Sigmoid colon (tissue), 4 donors: ENCODE results near the gene SHANK3.

Experiments
- EP300 ChIP-seq, 4 donors: sonication (generic); formaldehyde crosslinking; IDR thresholded peaks; one replicate each; pipeline ENCODE4 v1.6.1; 2017; ENCODE audit warnings: antibody characterized with exemption in 4 of 4
- POLR2A ChIP-seq, 2 donors: fragments of 450-650 bp; IDR thresholded peaks; one replicate each; pipeline ENCODE4 v1.6.1; 2016; ENCODE audit warnings: antibody characterized with exemption in 2 of 2, mild to moderate bottlenecking in 2 of 2, moderate library complexity in 2 of 2
- POLR2AphosphoS5 ChIP-seq, 4 donors: sonication (generic); formaldehyde crosslinking; IDR thresholded peaks; one replicate each; pipeline ENCODE4 v1.6.1; 2017; ENCODE audit warnings: antibody characterized with exemption in 4 of 4
- TF ChIP-seq, protein P1 (sequence below), 4 experiments: fragments of 450-650 bp in 3 of 4; fragments of 200-600 bp in 1 of 4; IDR thresholded peaks; one replicate each; pipeline ENCODE4 v1.5.1; 2016 to 2019; ENCODE audit warnings: antibody characterized with exemption in 4 of 4, mild to moderate bottlenecking in 3 of 4, moderate library complexity in 2 of 4

GRCh38 chr22:50696251-50696798, 23.7 kb downstream of the SHANK3 start:
- TF ChIP-seq, protein P1, sequence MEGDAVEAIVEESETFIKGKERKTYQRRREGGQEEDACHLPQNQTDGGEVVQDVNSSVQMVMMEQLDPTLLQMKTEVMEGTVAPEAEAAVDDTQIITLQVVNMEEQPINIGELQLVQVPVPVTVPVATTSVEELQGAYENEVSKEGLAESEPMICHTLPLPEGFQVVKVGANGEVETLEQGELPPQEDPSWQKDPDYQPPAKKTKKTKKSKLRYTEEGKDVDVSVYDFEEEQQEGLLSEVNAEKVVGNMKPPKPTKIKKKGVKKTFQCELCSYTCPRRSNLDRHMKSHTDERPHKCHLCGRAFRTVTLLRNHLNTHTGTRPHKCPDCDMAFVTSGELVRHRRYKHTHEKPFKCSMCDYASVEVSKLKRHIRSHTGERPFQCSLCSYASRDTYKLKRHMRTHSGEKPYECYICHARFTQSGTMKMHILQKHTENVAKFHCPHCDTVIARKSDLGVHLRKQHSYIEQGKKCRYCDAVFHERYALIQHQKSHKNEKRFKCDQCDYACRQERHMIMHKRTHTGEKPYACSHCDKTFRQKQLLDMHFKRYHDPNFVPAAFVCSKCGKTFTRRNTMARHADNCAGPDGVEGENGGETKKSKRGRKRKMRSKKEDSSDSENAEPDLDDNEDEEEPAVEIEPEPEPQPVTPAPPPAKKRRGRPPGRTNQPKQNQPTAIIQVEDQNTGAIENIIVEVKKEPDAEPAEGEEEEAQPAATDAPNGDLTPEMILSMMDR (IDR thresholded peaks at IDR 0.05), result no peak
- no peak for TF ChIP-seq POLR2A (IDR thresholded peaks at IDR 0.05)
- TF ChIP-seq POLR2AphosphoS5 (IDR thresholded peaks at IDR 0.05), result no peak
- TF ChIP-seq EP300 (IDR thresholded peaks at IDR 0.05), result no peak
